ENCODE results near the gene KLB. TPM values are rescaled to one million over a fixed set of nuclear protein-coding genes. Genes with fewer than 3 reads are reported as not detected.
"Not testable (repeated sequence)": the region's sequence is repeated elsewhere in the genome, so short reads cannot be mapped to it uniquely, and the experiment has no call there.

KLB gene
- 1 to 10 TPM in 2 of 4 donors, under 1 TPM in 1, not detected in 1; 0.66 to 1.8 (median 1.3) TPM for total RNA-seq

GRCh38 chr4:39406763-39407583, at the start of gene KLB:
Gene KLB (plus strand): TSS chr4:39406930. CDS start chr4:39406950, 20 bp downstream.
- DNase-seq: peak in 1 of 3 donors; percentile 67
- Histone ChIP-seq H3K4me1 (no peaks in the 10 kb centered on the region), H3K27me3 (no peaks in the 10 kb centered on the region), H3K4me3 (peak within 1 kb of the TSS in 2 of 4 donors; percentile 27 to 39), H3K9me3 (no peaks in the 10 kb centered on the region), H3K27ac (no peak within 1 kb of the TSS), H3K36me3 (no peaks in the 10 kb centered on the region)
- TF ChIP-seq POLR2A (IDR thresholded peaks at IDR 0.05): no peak
- peak in 1 of 6 experiments; percentile 12 for TF ChIP-seq CTCF (IDR thresholded peaks at IDR 0.05)

- TF ChIP-seq POLR2A (IDR thresholded peaks at IDR 0.05) (no peak), CTCF (IDR thresholded peaks at IDR 0.05) (no peak)
- no peaks in the 10 kb centered on the region for H3K36me3 ChIP-seq
- no peaks in the 10 kb centered on the region for H3K27me3 ChIP-seq
- H3K4me3 ChIP-seq: no peak overlapping the region
- H3K4me1 ChIP-seq: peaks cover 0 to 30% (median 7%) of the 10 kb centered on the region in 4 donors
- H3K27ac ChIP-seq: peak overlapping the region in 2 of 4 donors; percentile 5 to 25
- DNase-seq: no peak
- no peaks in the 10 kb centered on the region for H3K9me3 ChIP-seq
Observed at GRCh38 chr4:39357002-39357401, 49.7 kb upstream of the KLB start.

- H3K27me3 ChIP-seq, H3K9me3 ChIP-seq, H3K27ac ChIP-seq, H3K36me3 ChIP-seq, H3K4me3 ChIP-seq, DNase-seq: not testable (repeated sequence)
- peaks cover 0 to 35% (median 2%) of the 10 kb centered on the region in 4 donors for H3K4me1 ChIP-seq
Observed at GRCh38 chr4:39360611-39361010, 46.1 kb upstream of the KLB start.

- Histone ChIP-seq H3K9me3 (no peaks in the 10 kb centered on the region), H3K4me3 (no peak overlapping the region), H3K4me1 (peaks cover 0 to 25% (median 2%) of the 10 kb centered on the region in 4 donors), H3K36me3 (no peaks in the 10 kb centered on the region), H3K27me3 (no peaks in the 10 kb centered on the region), H3K27ac (no peak overlapping the region)
- TF ChIP-seq POLR2A (IDR thresholded peaks at IDR 0.05): no peak
- TF ChIP-seq CTCF (IDR thresholded peaks at IDR 0.05): no peak
- no peak for DNase-seq
Observed at GRCh38 chr4:39362827-39363226, 43.9 kb upstream of the KLB start.

- no peak overlapping the region for H3K4me3 ChIP-seq
- H3K9me3 ChIP-seq: no peaks in the 10 kb centered on the region
- H3K27ac ChIP-seq: no peak overlapping the region
- H3K4me1 ChIP-seq: peaks cover 0 to 25% (median 2%) of the 10 kb centered on the region in 4 donors
- DNase-seq: no peak
- H3K36me3 ChIP-seq: no peaks in the 10 kb centered on the region
- no peaks in the 10 kb centered on the region for H3K27me3 ChIP-seq
- TF ChIP-seq CTCF (IDR thresholded peaks at IDR 0.05) (no peak), POLR2A (IDR thresholded peaks at IDR 0.05) (no peak)
Observed at GRCh38 chr4:39363773-39364393, 42.8 kb upstream of the KLB start.

GRCh38 chr4:39365360-39365759, 41.4 kb upstream of the KLB start:
- Histone ChIP-seq H3K4me3 (peak overlapping the region; percentile 71 to 98 (median 87)), H3K36me3 (no peaks in the 10 kb centered on the region), H3K4me1 (peaks cover 0 to 25% (median 2%) of the 10 kb centered on the region in 4 donors), H3K27ac (peak overlapping the region; percentile 78 to 90 (median 82)), H3K27me3 (no peaks in the 10 kb centered on the region), H3K9me3 (no peaks in the 10 kb centered on the region)
- DNase-seq: no peak
- no peak for TF ChIP-seq POLR2A (IDR thresholded peaks at IDR 0.05)
- TF ChIP-seq CTCF (IDR thresholded peaks at IDR 0.05): no peak

Data from Peyer's patch (tissue), 4 donors.